GM12878 (cell line): ENCODE results near the gene PAF1.

ENCODE experiments used
- CHD1 ChIP-seq: IDR thresholded peaks from 2 replicates; pipeline ENCODE4 v1.6.1; 2012; ENCODE audit warnings: low read depth, low read length, improper control_type of control experiment
- CHD4 ChIP-seq: fragments of 200-600 bp; sonication (generic); IDR thresholded peaks from 2 replicates; pipeline ENCODE4 v1.6.1; 2016; ENCODE audit warnings: mild to moderate bottlenecking
- CREB1 ChIP-seq: IDR thresholded peaks from 2 replicates; pipeline ENCODE4 v1.6.1; 2012; ENCODE audit warnings: low read depth, mild to moderate bottlenecking, inconsistent platforms
- CTCF ChIP-seq, 3 experiments: IDR thresholded peaks in 2 of 3; conservative IDR thresholded peaks in 1 of 3; 2 replicates each; pipeline ENCODE4 v1.5.1; 2011; ENCODE audit warnings: low read depth in 3 of 3, low read length in 3 of 3, mild to moderate bottlenecking in 3 of 3, control low read depth in 2 of 3, moderate library complexity in 2 of 3, inconsistent platforms in 1 of 3, mixed read lengths in 1 of 3; ENCODE audit not compliant: control insufficient read depth in 2 of 3, insufficient read depth in 1 of 3; ENCODE audit errors: extremely low read depth in 1 of 3
- FOXM1 ChIP-seq: IDR thresholded peaks from 2 replicates; pipeline ENCODE4 v1.6.1; 2012; ENCODE audit warnings: low read depth, mild to moderate bottlenecking, inconsistent platforms, low read length, moderate library complexity
- POLR2A ChIP-seq: IDR thresholded peaks from 2 replicates; pipeline ENCODE4 v1.6.1; 2011; ENCODE audit warnings: low read depth, mild to moderate bottlenecking, low read length
- POLR2AphosphoS5 ChIP-seq: IDR thresholded peaks from 2 replicates; pipeline ENCODE4 v1.6.1; 2011; ENCODE audit warnings: mild to moderate bottlenecking, low read length, inconsistent platforms
- REST ChIP-seq: IDR thresholded peaks from 2 replicates; pipeline ENCODE4 v1.6.1; 2012; ENCODE audit warnings: mild to moderate bottlenecking, low read depth, low read length
- STAT1 ChIP-seq: fragments of 450-650 bp; conservative IDR thresholded peaks from 2 replicates; pipeline ENCODE4 v1.6.1; 2014; ENCODE audit warnings: antibody characterized with exemption, mild to moderate bottlenecking
- TAF1 ChIP-seq: IDR thresholded peaks from 2 replicates; pipeline ENCODE4 v1.6.1; 2011; ENCODE audit warnings: mild to moderate bottlenecking, low read depth, low read length, borderline replicate concordance
- TCF7 ChIP-seq: IDR thresholded peaks from 2 replicates; pipeline ENCODE4 v1.6.1; 2014; ENCODE audit warnings: antibody characterized with exemption, borderline replicate concordance
- USF2 ChIP-seq: IDR thresholded peaks from 2 replicates; pipeline ENCODE4 v1.6.1; 2011; ENCODE audit warnings: low read depth, low read length, improper control_type of control experiment, borderline replicate concordance
- ZBTB11 ChIP-seq: fragments of 450-650 bp; formaldehyde crosslinking; IDR thresholded peaks from 2 replicates; pipeline ENCODE4 v1.5.0; 2022; ENCODE audit warnings: mild to moderate bottlenecking, missing genetic modification characterization
- ZBTB33 ChIP-seq: fragments of 450-650 bp; IDR thresholded peaks from 2 replicates; pipeline ENCODE4 v1.6.1; 2017; ENCODE audit warnings: mild to moderate bottlenecking

GRCh38 chr19:39351537-39352064 lies 39.3 kb downstream of the PAF1 start:
- no peak for TF ChIP-seq ZBTB11 (CRISPR knock-in tag)
- peak; percentile 26 to 42 (median 32); a peak in 4 of 6 replicates for TF ChIP-seq CTCF (IDR thresholded peaks at IDR 0.05 in 2 of 3, conservative IDR thresholded peaks at IDR 0.05 in 1 of 3; ENCODE audit: control insufficient read depth in 2 of 3, extremely low read depth in 1 of 3, insufficient read depth in 1 of 3, low read depth in 3 of 3, low read length in 3 of 3)
- no peak for TF ChIP-seq ZBTB33
- TF ChIP-seq TAF1 = no peak
- no peak for TF ChIP-seq POLR2AphosphoS5
- peak; percentile 85 for TF ChIP-seq FOXM1
- TF ChIP-seq CHD4 = no peak
- no peak for TF ChIP-seq POLR2A
- no peak; the same call in 1 of the 2 replicates for TF ChIP-seq USF2
- TF ChIP-seq REST = no peak
- TF ChIP-seq STAT1 = no peak
- peak; percentile 95 for TF ChIP-seq CREB1
- TF ChIP-seq TCF7 = no peak
- no peak for TF ChIP-seq CHD1
